Measurements from ENCODE around the gene AEN. TPM values are rescaled to one million over a fixed set of nuclear protein-coding genes. Genes with fewer than 3 reads are reported as not detected.

AEN gene
- total and polyA plus RNA-seq, 10 donors = 12.9 to 40.3 (median 23.5) TPM

- TF ChIP-seq, protein P1, sequence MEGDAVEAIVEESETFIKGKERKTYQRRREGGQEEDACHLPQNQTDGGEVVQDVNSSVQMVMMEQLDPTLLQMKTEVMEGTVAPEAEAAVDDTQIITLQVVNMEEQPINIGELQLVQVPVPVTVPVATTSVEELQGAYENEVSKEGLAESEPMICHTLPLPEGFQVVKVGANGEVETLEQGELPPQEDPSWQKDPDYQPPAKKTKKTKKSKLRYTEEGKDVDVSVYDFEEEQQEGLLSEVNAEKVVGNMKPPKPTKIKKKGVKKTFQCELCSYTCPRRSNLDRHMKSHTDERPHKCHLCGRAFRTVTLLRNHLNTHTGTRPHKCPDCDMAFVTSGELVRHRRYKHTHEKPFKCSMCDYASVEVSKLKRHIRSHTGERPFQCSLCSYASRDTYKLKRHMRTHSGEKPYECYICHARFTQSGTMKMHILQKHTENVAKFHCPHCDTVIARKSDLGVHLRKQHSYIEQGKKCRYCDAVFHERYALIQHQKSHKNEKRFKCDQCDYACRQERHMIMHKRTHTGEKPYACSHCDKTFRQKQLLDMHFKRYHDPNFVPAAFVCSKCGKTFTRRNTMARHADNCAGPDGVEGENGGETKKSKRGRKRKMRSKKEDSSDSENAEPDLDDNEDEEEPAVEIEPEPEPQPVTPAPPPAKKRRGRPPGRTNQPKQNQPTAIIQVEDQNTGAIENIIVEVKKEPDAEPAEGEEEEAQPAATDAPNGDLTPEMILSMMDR (IDR thresholded peaks at IDR 0.05 in 8 of 11, conservative IDR thresholded peaks at IDR 0.05 in 3 of 11) = no peak
- TF ChIP-seq POLR2AphosphoS5 (IDR thresholded peaks at IDR 0.05) = no peak
- TF ChIP-seq POLR2A (IDR thresholded peaks at IDR 0.05) = no peak
- intact Hi-C loops (cut with DNase I; ENCODE audit: low total_unique reads) = no loop called here
- no peak overlapping the region for H3K4me3 ChIP-seq
- WGBS, 5 donors = 50 to 67% (median 59%) methylated on average over 7 of the region's 7 CpGs
- no peaks in the 10 kb centered on the region for H3K36me3 ChIP-seq
- H3K4me1 ChIP-seq = peaks cover 0 to 11% (median 0%) of the 10 kb centered on the region in 6 donors
- no peak overlapping the region for H3K27ac ChIP-seq
- H3K9me3 ChIP-seq = no peaks in the 10 kb centered on the region
- H3K27me3 ChIP-seq (replicated peaks in 1 of 7) = peaks cover 0 to 22% (median 0%) of the 10 kb centered on the region in 7 donors
- no peak for DNase-seq
Measured at GRCh38 chr15:88613074-88613944, 7.8 kb upstream of the AEN start.

GRCh38 chr15:88615303-88616107, 5.6 kb upstream of the AEN start:
- no peak overlapping the region for H3K4me3 ChIP-seq
- DNase-seq = no peak
- H3K36me3 ChIP-seq = no peaks in the 10 kb centered on the region
- 71 to 85% (median 78%) methylated on average over 11 of the region's 11 CpGs for WGBS, 5 donors
- intact Hi-C loops (cut with DNase I; ENCODE audit: low total_unique reads) = no loop called here
- H3K27ac ChIP-seq = no peak overlapping the region
- TF ChIP-seq, protein P1 (IDR thresholded peaks at IDR 0.05 in 8 of 11, conservative IDR thresholded peaks at IDR 0.05 in 3 of 11) = no peak
- no peak for TF ChIP-seq POLR2AphosphoS5 (IDR thresholded peaks at IDR 0.05)
- no peak for TF ChIP-seq POLR2A (IDR thresholded peaks at IDR 0.05)
- H3K27me3 ChIP-seq (replicated peaks in 1 of 7) = peaks cover 0 to 15% (median 0%) of the 10 kb centered on the region in 7 donors
- no peaks in the 10 kb centered on the region for H3K9me3 ChIP-seq
- H3K4me1 ChIP-seq = peaks cover 0 to 12% (median 1%) of the 10 kb centered on the region in 6 donors

GRCh38 chr15:88616240-88616639, 4.9 kb upstream of the AEN start:
- DNase-seq = no peak
- intact Hi-C loops (cut with DNase I; ENCODE audit: low total_unique reads) = no loop called here
- H3K27ac ChIP-seq = no peak overlapping the region
- H3K36me3 ChIP-seq = no peaks in the 10 kb centered on the region
- 65 to 92% (median 87%) methylated on average over 2 to 4 of the region's 4 CpGs for WGBS, 5 donors
- no peaks in the 10 kb centered on the region for H3K9me3 ChIP-seq
- no peak overlapping the region for H3K4me3 ChIP-seq
- H3K4me1 ChIP-seq = peaks cover 0 to 19% (median 6%) of the 10 kb centered on the region in 6 donors
- TF ChIP-seq POLR2A (IDR thresholded peaks at IDR 0.05) (no peak), POLR2AphosphoS5 (IDR thresholded peaks at IDR 0.05) (no peak)
- TF ChIP-seq, protein P1 (IDR thresholded peaks at IDR 0.05 in 8 of 11, conservative IDR thresholded peaks at IDR 0.05 in 3 of 11) = no peak
- H3K27me3 ChIP-seq (replicated peaks in 1 of 7) = peaks cover 0 to 9% (median 0%) of the 10 kb centered on the region in 7 donors

Measured in spleen (tissue), 11 donors.